Gastroesophageal sphincter (tissue), 3 donors: ENCODE measurements around the gene PTGFRN.

ENCODE experiments used
- POLR2A ChIP-seq, 2 donors: fragments of 450-650 bp; IDR thresholded peaks; one replicate each; pipeline ENCODE4 v1.6.1; 2017; ENCODE audit warnings: antibody characterized with exemption in 2 of 2, mild to moderate bottlenecking in 2 of 2, moderate library complexity in 1 of 2
- TF ChIP-seq, protein P1 (sequence below), 4 experiments: fragments of 200-600 bp in 2 of 4; fragments of 450-650 bp in 2 of 4; sonication (generic) in 1 of 4; IDR thresholded peaks; one replicate each; pipeline ENCODE4 v1.5.1; 2017 to 2019; ENCODE audit warnings: antibody characterized with exemption in 4 of 4, mild to moderate bottlenecking in 2 of 4, moderate library complexity in 2 of 4

DNA sequence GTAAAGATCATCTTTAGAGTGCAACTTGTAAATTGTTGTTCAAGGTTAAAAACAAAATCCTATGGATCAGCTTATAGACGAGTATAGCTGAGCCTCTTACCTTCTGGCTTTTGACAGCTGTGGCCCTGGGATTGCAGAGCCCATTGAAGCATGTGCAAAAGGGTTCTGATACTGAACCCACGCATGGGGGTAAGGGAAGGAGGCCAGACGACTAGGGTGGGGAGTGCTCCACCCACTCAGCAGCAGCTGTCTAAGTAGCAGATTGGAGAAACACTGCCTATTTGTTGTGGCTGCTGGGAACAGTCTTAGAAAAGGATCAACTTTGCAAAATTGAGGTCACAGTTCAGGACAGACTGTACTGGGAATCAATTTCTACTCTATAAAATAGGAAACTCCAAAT, 107.9 kb downstream of the PTGFRN start:
- TF ChIP-seq, protein P1, sequence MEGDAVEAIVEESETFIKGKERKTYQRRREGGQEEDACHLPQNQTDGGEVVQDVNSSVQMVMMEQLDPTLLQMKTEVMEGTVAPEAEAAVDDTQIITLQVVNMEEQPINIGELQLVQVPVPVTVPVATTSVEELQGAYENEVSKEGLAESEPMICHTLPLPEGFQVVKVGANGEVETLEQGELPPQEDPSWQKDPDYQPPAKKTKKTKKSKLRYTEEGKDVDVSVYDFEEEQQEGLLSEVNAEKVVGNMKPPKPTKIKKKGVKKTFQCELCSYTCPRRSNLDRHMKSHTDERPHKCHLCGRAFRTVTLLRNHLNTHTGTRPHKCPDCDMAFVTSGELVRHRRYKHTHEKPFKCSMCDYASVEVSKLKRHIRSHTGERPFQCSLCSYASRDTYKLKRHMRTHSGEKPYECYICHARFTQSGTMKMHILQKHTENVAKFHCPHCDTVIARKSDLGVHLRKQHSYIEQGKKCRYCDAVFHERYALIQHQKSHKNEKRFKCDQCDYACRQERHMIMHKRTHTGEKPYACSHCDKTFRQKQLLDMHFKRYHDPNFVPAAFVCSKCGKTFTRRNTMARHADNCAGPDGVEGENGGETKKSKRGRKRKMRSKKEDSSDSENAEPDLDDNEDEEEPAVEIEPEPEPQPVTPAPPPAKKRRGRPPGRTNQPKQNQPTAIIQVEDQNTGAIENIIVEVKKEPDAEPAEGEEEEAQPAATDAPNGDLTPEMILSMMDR (IDR thresholded peaks at IDR 0.05): no peak
- no peak for TF ChIP-seq POLR2A (IDR thresholded peaks at IDR 0.05)
